GM13976 (cell line): ENCODE data around the gene DOK1.

Source experiments
- DNase-seq: peaks from one replicate; pipeline ENCODE4 v3.0.0; 2012; ENCODE audit warnings: low spot score
- CTCF ChIP-seq: IDR thresholded peaks from 2 replicates; pipeline ENCODE4 v1.5.1; 2012; ENCODE audit warnings: borderline replicate concordance, mild to moderate bottlenecking; ENCODE audit not compliant: insufficient read depth; ENCODE audit errors: extremely low read depth, missing control alignments, control extremely low read depth
- in situ Hi-C: fragments of 300-500 bp; cut with MboI; formaldehyde crosslinking; loops from one replicate; pipeline ENCODE4 v1.12.0; 2022; ENCODE audit warnings: low sequenced_read_pairs, mixed read lengths, inconsistent platforms; ENCODE audit not compliant: unreplicated experiment

Gene DOK1

GRCh38 chr2:74603282-74604000, 48.9 kb downstream of the DOK1 start:
- no peak for DNase-seq
- TF ChIP-seq CTCF, result no peak
- in situ Hi-C loops, result no loop called here

DNA sequence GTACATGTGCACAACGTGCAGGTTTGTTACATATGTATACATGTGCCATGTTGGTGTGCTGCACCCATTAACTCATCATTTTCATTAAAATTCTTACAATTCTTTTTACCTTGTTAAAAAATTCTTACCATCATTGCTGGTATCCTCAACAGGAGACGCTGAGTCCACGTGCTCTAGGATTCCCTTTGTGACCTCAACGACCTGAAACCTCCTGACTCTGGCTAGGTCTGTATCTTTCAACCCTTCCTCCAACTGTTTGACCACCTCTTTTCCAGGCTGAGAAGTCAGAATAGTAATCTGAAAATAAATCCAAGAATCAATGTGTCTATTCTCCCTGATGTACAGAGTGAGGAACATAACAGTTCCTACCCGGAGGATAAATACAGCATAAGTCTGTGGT, 52.4 kb downstream of the DOK1 start:
- TF ChIP-seq CTCF, result no peak
- DNase-seq, result no peak
- in situ Hi-C loops, result no loop called here
